ENCODE data around the gene IFRD2. TPM values are rescaled to one million over a fixed set of nuclear protein-coding genes. Genes with fewer than 3 reads are reported as not detected.

Gene IFRD2
- total RNA-seq, 2 donors from 2014 or later = 56.6 to 70.9 TPM

- Histone ChIP-seq H3K4me3 (ENCODE audit: low read length) (no peak overlapping the region), H3K27ac (ENCODE audit: low read depth, low read length) (no peak overlapping the region), H3K36me3 (ENCODE audit: control insufficient read depth, insufficient read depth, low read length) (peaks cover 48% of the 10 kb centered on the region), H3K9me3 (ENCODE audit: control insufficient read depth, low read length) (no peaks in the 10 kb centered on the region), H3K9ac (ENCODE audit: extremely low read depth, low read length, poor library complexity, severe bottlenecking) (no peak overlapping the region), H3K27me3 (ENCODE audit: control insufficient read depth, insufficient read depth, low read length, poor library complexity, severe bottlenecking) (no peaks in the 10 kb centered on the region), H3K4me1 (ENCODE audit: control insufficient read depth, insufficient read depth, low read length) (peaks cover 4% of the 10 kb centered on the region)
- Mint-ChIP-seq H3K4me3 (no peak overlapping the region), H3K27me3 (ENCODE audit: insufficient read depth) (no peaks in the 10 kb centered on the region), H3K27ac (peak overlapping the region; percentile 81), H3K9me3 (no peaks in the 10 kb centered on the region), H3K4me1 (peaks cover 14% of the 10 kb centered on the region), H3K36me3 (ENCODE audit: low read depth) (peaks cover 25% of the 10 kb centered on the region)
- WGBS, 2 experiments (ENCODE audit: insufficient coverage in 1 of 2, insufficient read length in 1 of 2) = 97 to 98% methylated on average over 7 to 8 of the region's 8 CpGs
- TF ChIP-seq CTCF (conservative IDR thresholded peaks at IDR 0.05) = no peak
- no peak for DNase-seq
These were observed 41.0 kb downstream of the IFRD2 start for GRCh38 chr3:50251220-50251619.

GRCh38 chr3:50250514-50250913, 41.7 kb downstream of the IFRD2 start:
- no peak overlapping the region for H3K4me3 ChIP-seq (ENCODE audit: low read length)
- H3K36me3 Mint-ChIP-seq (ENCODE audit: low read depth) = peaks cover 22% of the 10 kb centered on the region
- TF ChIP-seq CTCF (conservative IDR thresholded peaks at IDR 0.05) = no peak
- H3K4me3 Mint-ChIP-seq = no peak overlapping the region
- no peak overlapping the region for H3K9ac ChIP-seq (ENCODE audit: extremely low read depth, low read length, poor library complexity, severe bottlenecking)
- H3K4me1 ChIP-seq (ENCODE audit: control insufficient read depth, insufficient read depth, low read length) = peaks cover 4% of the 10 kb centered on the region
- H3K9me3 ChIP-seq (ENCODE audit: control insufficient read depth, low read length) = no peaks in the 10 kb centered on the region
- H3K27me3 Mint-ChIP-seq (ENCODE audit: insufficient read depth) = no peaks in the 10 kb centered on the region
- 80 to 94% methylated on average over 2 to 4 of the region's 4 CpGs for WGBS, 2 experiments (ENCODE audit: insufficient coverage in 1 of 2, insufficient read length in 1 of 2)
- no peaks in the 10 kb centered on the region for H3K27me3 ChIP-seq (ENCODE audit: control insufficient read depth, insufficient read depth, low read length, poor library complexity, severe bottlenecking)
- peaks cover 45% of the 10 kb centered on the region for H3K36me3 ChIP-seq (ENCODE audit: control insufficient read depth, insufficient read depth, low read length)
- peaks cover 18% of the 10 kb centered on the region for H3K4me1 Mint-ChIP-seq
- no peak for DNase-seq
- H3K27ac ChIP-seq (ENCODE audit: low read depth, low read length) = no peak overlapping the region
- H3K27ac Mint-ChIP-seq = no peak overlapping the region
- no peaks in the 10 kb centered on the region for H3K9me3 Mint-ChIP-seq

GRCh38 chr3:50249457-50249856, 42.8 kb downstream of the IFRD2 start:
- Mint-ChIP-seq H3K4me3 (no peak overlapping the region), H3K4me1 (peaks cover 22% of the 10 kb centered on the region), H3K27me3 (ENCODE audit: insufficient read depth) (no peaks in the 10 kb centered on the region), H3K9me3 (no peaks in the 10 kb centered on the region), H3K27ac (no peak overlapping the region), H3K36me3 (ENCODE audit: low read depth) (peaks cover 24% of the 10 kb centered on the region)
- Histone ChIP-seq H3K9ac (ENCODE audit: extremely low read depth, low read length, poor library complexity, severe bottlenecking) (no peak overlapping the region), H3K36me3 (ENCODE audit: control insufficient read depth, insufficient read depth, low read length) (peaks cover 35% of the 10 kb centered on the region), H3K27ac (ENCODE audit: low read depth, low read length) (no peak overlapping the region), H3K9me3 (ENCODE audit: control insufficient read depth, low read length) (no peaks in the 10 kb centered on the region), H3K4me3 (ENCODE audit: low read length) (no peak overlapping the region), H3K27me3 (ENCODE audit: control insufficient read depth, insufficient read depth, low read length, poor library complexity, severe bottlenecking) (no peaks in the 10 kb centered on the region), H3K4me1 (ENCODE audit: control insufficient read depth, insufficient read depth, low read length) (peaks cover 4% of the 10 kb centered on the region)
- 96 to 100% methylated on average over 3 to 5 of the region's 5 CpGs for WGBS, 2 experiments (ENCODE audit: insufficient coverage in 1 of 2, insufficient read length in 1 of 2)
- no peak for DNase-seq
- TF ChIP-seq CTCF (conservative IDR thresholded peaks at IDR 0.05) = no peak
